Ecto neural progenitor cell (in vitro differentiated cells): ENCODE measurements around the gene ATP13A3.
A peak's percentile ranks its signal among the peaks of the same experiment; 100 is the strongest.
"Not testable (repeated sequence)": the region's sequence is repeated elsewhere in the genome, so short reads cannot be mapped to it uniquely, and the experiment has no call there.

Experiments used
- DNase-seq: peaks from one replicate; pipeline ENCODE4 v3.0.0-alpha.2; 2018; ENCODE audit warnings: low spot score

The ATP13A3 gene

GRCh38 chr3:194499516-194499915 lies 12.7 kb upstream of the ATP13A3 start:
- not testable (repeated sequence) for DNase-seq

GRCh38 chr3:194497799-194498575 lies 11.2 kb upstream of the ATP13A3 start:
- DNase-seq: no peak

DNA sequence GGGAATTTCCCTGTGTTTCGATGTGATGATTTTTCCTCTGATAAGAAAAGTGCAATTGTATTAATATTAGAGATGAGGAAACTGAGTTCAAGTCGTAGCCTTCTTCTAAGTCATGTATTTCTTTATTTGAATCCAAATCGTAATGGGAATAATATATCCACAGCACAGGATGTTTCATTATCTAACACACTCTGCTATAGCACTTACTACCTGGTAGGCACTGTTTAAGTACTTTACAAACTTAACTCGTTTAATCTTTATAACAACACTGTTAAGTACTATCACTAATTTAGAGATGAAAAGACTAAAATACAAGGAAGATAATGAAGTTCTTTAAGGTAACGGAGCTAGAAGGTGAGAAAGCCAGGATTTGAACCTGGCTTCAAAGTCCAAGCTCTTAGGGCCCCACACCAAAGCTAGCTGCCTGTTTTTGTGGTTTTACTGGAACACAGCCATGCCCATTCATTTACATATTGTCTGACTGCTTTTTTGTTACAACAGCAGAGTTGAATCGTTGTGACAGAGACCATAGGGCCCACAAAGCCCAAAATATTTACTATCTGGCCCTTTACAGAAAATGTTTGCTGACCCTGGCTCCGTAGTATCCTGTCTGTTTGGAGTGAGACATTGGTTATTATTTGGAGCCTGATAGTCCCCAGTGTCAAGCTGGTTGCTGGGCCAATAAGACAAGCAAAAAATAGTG lies 9.6 kb upstream of the ATP13A3 start:
- no peak for DNase-seq

DNA sequence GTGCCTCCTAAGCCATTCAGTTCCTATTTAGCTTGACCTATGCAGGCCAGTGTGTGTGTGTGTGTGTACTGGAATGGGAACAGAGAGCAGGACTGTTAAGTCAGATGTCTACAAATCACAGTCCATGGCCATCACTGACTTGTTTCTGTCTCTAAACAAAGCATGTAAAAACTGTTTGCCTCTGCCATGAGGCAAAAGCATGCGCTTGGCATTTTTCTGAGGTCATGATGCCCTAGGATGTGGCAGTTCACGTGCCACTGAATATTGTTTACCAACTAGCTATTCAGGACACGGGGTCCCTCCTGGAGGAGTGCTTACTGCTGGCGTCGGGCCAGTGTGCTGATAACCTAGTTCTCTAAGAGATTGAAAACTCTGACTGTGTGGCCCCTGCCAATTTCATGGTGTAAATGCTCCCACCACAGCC lies 8.2 kb upstream of the ATP13A3 start:
- no peak for DNase-seq

DNA sequence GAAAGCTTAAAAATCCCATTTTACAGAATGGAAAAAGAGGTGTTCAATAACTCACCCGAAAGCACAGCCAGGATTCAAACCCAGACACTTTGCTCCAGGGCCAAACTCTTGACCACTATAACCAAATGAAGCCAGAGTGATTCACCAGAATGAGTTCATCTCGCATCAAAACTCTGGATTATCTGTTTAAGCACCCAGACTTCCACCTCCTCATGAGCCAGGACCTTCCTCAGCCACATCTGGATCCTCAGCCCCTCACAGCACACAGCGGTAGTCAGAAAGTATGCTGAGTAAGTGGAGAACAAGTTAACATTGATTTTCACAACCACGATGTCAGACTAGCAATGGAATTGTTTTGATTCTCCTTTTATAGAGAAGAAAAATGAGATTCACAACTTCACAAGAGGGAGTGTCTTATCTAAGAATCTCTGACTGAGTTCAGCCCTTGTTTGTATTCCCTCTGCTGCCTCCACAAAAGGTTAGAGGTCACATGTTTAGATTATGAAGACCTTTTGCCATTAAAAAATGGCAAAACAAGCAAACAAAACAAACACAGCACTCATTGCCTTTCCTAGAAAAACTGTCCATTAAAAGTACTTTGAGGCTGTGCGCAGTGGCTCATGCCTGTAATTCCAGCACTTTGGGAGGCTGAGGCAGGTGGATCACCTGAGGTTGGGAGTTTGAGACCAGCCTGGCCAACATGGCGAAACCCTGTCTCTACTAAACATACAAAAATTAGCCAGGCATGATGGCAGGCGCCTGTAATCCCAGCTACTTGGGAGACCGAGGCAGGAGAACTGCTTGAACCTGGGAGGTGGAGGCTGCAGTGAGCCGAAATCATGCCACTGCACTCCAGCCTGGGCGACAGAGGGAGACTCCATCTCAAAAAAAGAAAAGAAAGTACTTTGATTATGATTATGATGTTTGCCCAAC lies 7.5 kb upstream of the ATP13A3 start:
- DNase-seq: not testable (repeated sequence)

DNA sequence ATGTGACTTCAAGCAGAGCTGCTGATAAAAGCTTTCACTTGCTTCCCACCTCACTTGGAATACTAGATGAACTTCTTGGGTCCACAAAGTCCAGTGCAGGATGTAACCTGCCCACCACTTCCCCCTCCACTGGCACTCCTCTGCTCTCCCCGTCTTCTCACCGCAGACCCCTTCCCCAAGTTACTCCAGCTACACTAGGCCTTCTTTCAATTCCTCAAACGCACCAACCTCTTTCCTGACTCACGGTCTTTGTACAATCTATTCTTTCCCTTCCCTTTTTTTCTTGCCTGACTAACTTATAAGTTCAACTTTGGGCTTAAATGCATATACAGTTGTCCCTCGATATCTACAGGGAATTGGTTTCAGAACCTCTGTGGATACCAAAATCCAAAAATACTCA lies 5.2 kb upstream of the ATP13A3 start:
- DNase-seq: no peak

GRCh38 chr3:194489736-194490612 lies 3.2 kb upstream of the ATP13A3 start:
- no peak for DNase-seq

DNA sequence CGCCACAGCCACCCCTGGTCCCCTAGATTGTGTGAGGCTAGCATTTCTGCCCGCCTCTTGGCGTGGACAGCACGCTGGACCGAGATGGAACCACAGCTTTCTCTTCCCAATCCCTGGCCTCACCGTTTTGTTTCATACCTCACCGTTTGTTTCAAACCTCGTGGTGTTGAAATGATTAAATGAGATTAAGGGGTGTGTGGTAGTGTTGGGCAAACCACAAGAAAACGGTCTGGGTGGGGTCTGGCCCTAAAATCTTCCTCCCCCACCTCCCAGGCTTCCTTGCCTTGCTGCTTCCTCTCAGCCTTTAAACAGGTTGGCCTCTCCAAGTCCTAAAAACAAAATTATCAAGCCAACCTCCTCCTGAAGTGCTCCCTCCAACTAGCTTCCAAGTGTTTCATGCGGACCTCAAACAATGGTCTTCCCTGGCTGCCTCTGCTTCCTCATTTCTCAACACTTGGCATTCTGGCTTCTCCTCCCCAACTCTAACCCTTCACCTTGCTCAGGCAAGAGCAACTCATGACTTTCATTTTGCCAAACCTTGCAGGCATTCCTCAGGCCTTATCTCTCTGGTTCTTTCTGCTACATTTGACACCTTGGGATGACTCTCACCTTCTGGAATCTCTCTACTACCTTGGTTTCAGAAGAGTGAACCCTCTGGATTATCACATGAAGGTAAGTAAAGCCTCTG lies 1.4 kb upstream of the ATP13A3 start:
- no peak for DNase-seq

DNA sequence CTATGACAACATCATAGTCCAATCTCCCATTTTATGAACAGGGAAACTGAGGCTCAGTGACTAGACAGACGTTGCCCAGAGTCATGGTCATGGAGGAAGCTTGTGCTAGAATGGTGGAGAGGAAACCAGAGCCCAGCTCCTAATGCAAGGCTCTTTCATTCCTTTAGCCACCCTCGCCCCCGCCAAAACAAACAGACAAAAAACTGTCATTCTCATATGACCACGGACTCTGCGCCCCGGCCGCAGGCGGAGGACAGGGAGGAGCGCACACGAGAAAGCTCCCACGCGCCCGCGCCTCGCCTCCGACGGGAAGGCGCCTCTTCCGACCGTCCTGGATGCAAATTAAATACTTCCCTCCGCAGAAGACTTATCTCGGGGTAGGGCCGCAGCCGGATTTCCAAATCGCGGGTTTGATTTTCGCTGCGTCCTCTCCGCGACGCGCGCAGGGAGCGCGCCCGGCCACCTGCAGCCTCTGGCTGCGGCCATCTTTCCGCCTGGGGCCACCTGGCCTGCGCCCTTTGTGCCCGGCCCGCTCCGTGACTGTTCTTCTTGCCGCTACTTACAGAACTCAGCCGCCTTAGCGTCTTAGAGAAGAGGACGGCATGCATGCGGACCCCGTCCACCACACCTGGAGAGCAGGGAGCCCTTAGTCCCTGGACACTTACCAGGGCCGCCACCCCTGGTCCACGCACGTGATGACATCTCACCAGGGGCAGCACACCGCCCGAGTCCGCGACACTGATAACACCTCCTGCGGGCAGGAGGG lies 670 bp upstream of the ATP13A3 start:
- peak; percentile 55 for DNase-seq

GRCh38 chr3:194485881-194486539 lies 792 bp downstream of the ATP13A3 start:
- DNase-seq: peak; percentile 75

- no peak for DNase-seq
Measured at GRCh38 chr3:194485468-194485880, 1.3 kb downstream of the ATP13A3 start.

GRCh38 chr3:194484614-194485013 lies 2.2 kb downstream of the ATP13A3 start:
- no peak for DNase-seq

- no peak for DNase-seq
Measured at GRCh38 chr3:194483850-194484249, 3.0 kb downstream of the ATP13A3 start.

GRCh38 chr3:194482830-194483229 lies 4.0 kb downstream of the ATP13A3 start:
- DNase-seq: not testable (repeated sequence)

- no peak for DNase-seq
Measured at GRCh38 chr3:194482196-194482593, 4.6 kb downstream of the ATP13A3 start.

- no peak for DNase-seq
Measured at GRCh38 chr3:194481525-194482195, 5.1 kb downstream of the ATP13A3 start.

- DNase-seq: no peak
Measured at GRCh38 chr3:194481103-194481502, 5.7 kb downstream of the ATP13A3 start.

- no peak for DNase-seq
Measured at GRCh38 chr3:194476784-194477183, 10.0 kb downstream of the ATP13A3 start.

GRCh38 chr3:194475978-194476377 lies 10.8 kb downstream of the ATP13A3 start:
- DNase-seq: no peak
